ENCODE results near the gene CFAP251.
"Not testable (repeated sequence)": the region's sequence is repeated elsewhere in the genome, so short reads cannot be mapped to it uniquely, and the experiment has no call there.

The CFAP251 gene

DNA sequence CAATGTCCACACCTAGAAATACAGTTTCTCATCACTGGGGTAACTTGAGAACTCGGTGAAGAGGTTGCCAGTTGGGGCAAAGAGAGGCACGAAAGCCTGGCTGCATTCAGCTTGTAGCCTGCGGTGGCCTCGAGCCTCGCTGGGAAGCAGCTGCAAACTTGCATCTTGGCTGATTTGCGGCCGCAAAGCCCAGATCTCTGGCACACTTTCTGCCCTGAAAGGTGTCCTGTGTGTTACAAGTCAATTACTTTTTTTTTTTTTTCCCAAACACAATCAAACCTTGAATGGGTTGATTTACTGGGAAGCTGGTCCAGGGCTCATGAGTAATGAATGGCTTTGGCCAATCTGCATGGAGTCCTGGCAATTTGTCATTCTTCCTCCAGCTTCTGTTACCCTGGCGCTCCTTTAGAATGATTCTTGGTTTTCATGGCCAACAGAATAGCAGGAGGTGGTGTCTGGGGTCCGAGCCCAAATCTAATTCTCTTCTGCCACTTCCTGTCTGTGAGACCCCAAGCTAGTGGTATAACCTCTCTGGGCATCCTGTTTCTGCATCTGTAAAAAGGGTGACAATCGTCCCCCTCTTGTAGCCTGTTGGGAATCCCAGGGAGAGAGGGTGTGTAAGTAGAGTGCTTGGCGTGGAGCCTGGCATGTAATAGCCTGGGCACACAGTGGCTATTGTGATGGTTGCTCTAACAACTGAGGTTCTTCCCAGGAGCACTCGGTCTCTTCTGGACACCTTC is 109.9 kb downstream of the CFAP251 start:
- Histone ChIP-seq H3K4me3 (ENCODE audit: low read length) (no peak overlapping the region), H3K27ac (ENCODE audit: low read length) (no peak overlapping the region), H3K9ac (ENCODE audit: low read length) (no peak overlapping the region), H3K4me1 (ENCODE audit: control insufficient read depth, low read depth, low read length) (peaks cover 3% of the 10 kb centered on the region), H3K9me3 (ENCODE audit: control insufficient read depth, low read depth, low read length) (no peaks in the 10 kb centered on the region), H3K27me3 (ENCODE audit: control insufficient read depth, insufficient read depth, low read length) (peaks cover 5% of the 10 kb centered on the region), H3K36me3 (ENCODE audit: control insufficient read depth, low read depth, low read length) (no peaks in the 10 kb centered on the region)

DNA sequence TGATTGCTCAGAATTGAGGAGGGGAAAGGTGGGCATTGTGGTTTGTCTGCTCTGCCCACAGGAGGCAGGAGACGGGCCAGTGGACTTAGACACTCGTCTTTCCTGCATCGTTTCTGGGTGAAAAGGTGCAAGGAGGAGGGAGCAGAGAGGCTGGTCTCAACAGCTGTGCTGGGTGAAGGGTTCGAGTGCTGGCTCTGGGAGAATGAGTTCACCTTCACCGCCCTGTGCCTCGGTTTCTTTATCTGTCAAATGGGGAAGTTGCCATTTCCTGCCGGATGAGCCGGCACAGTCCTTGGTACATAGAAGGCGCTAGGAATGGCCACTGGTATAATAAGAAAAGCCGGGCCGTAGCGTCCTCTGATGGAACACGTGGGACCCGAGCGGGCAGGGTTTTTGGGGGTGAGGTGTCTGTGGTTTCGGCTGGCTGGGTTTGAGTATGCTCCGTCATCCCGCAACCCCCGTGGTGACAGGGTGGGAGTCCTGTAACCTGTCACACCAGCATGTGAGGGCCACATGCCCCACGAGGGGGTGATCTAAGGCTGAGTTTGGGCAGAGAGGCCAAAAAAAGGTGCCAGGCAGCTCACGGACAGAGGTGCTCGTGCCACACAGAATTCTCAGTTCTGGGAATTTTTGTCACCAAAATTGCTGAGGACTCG is 110.6 kb downstream of the CFAP251 start:
- no peak overlapping the region for H3K4me3 ChIP-seq (ENCODE audit: low read length)
- H3K27me3 ChIP-seq (ENCODE audit: control insufficient read depth, insufficient read depth, low read length): no peaks in the 10 kb centered on the region
- no peaks in the 10 kb centered on the region for H3K9me3 ChIP-seq (ENCODE audit: control insufficient read depth, low read depth, low read length)
- no peaks in the 10 kb centered on the region for H3K36me3 ChIP-seq (ENCODE audit: control insufficient read depth, low read depth, low read length)
- H3K9ac ChIP-seq (ENCODE audit: low read length): no peak overlapping the region
- H3K27ac ChIP-seq (ENCODE audit: low read length): no peak overlapping the region
- H3K4me1 ChIP-seq (ENCODE audit: control insufficient read depth, low read depth, low read length): no peaks in the 10 kb centered on the region

DNA sequence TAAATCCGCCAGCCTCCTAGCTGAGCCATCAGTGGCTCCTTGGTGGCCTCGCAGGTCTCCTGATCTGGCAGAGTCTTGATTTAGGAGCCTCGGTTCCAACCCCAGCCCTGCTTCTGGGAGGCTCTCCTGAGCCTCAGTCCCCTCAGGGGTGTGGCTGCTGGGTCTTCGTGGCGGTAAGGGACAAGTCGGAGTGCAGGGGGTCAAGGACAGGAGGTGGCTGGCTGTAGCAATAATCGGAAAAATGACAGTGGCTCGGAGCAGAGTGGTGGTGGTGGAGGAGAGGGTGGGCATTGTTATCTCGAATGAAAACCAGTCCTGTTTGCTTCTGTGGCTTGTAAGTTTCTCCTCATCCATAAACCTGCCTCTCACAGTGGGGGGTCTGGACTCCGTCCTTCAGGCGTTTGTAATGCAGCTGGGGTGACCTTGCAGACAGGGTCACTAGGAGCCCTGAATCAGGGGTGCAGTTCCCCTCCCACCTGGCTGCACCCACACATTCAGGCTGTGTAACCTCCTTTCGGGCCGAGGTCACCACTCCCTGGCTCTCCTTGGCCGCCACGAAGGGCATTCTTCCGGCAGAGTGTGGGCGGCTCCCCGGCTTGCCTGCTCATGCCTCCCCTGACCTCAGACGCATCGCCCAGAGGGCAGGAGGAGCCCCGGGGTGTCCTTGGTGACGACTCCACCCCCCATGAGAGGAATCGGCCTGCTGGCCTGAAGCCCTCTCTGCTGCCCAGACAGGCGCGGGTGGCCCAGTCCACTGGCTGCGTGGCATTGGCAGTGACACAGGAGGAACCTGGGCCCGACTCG is 111.4 kb downstream of the CFAP251 start:
- Histone ChIP-seq H3K27ac (ENCODE audit: low read length) (no peak overlapping the region), H3K27me3 (ENCODE audit: control insufficient read depth, insufficient read depth, low read length) (no peaks in the 10 kb centered on the region), H3K36me3 (ENCODE audit: control insufficient read depth, low read depth, low read length) (no peaks in the 10 kb centered on the region), H3K9ac (ENCODE audit: low read length) (no peak overlapping the region), H3K4me3 (ENCODE audit: low read length) (no peak overlapping the region), H3K9me3 (ENCODE audit: control insufficient read depth, low read depth, low read length) (no peaks in the 10 kb centered on the region), H3K4me1 (ENCODE audit: control insufficient read depth, low read depth, low read length) (no peaks in the 10 kb centered on the region)

DNA sequence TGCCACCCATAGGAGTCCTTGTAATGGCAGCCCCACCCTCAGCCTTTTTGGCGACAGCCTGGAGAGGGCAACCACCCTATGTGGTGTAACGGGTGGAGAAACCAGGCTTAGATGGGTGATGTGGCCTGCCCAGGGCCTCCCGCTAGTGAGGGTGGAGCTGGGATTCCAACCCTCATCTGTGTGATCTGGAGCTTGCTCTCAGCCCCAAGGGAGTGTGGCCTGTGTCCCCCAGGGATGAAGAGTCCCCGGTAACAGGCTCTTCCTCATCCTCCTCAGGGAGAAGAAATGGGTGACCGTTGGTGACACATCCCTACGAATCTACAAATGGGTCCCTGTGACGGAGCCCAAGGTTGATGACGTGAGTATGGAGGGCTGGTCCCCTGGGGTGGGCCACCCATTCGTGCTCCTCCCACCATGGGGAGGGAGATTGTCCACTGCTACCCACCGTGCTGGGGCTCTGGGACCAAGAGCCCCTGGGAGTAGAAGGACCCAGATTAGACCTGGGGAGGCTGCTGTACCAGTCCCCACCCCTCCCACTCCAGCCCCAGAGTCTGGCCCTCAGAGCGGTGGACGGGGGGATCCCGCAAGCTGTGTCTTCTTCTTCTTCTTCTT is 112.1 kb downstream of the CFAP251 start:
- H3K9me3 ChIP-seq (ENCODE audit: control insufficient read depth, low read depth, low read length): no peaks in the 10 kb centered on the region
- H3K4me1 ChIP-seq (ENCODE audit: control insufficient read depth, low read depth, low read length): no peaks in the 10 kb centered on the region
- peaks cover 6% of the 10 kb centered on the region for H3K36me3 ChIP-seq (ENCODE audit: control insufficient read depth, low read depth, low read length)
- no peak overlapping the region for H3K9ac ChIP-seq (ENCODE audit: low read length)
- H3K27me3 ChIP-seq (ENCODE audit: control insufficient read depth, insufficient read depth, low read length): no peaks in the 10 kb centered on the region
- H3K4me3 ChIP-seq (ENCODE audit: low read length): no peak overlapping the region
- no peak overlapping the region for H3K27ac ChIP-seq (ENCODE audit: low read length)

DNA sequence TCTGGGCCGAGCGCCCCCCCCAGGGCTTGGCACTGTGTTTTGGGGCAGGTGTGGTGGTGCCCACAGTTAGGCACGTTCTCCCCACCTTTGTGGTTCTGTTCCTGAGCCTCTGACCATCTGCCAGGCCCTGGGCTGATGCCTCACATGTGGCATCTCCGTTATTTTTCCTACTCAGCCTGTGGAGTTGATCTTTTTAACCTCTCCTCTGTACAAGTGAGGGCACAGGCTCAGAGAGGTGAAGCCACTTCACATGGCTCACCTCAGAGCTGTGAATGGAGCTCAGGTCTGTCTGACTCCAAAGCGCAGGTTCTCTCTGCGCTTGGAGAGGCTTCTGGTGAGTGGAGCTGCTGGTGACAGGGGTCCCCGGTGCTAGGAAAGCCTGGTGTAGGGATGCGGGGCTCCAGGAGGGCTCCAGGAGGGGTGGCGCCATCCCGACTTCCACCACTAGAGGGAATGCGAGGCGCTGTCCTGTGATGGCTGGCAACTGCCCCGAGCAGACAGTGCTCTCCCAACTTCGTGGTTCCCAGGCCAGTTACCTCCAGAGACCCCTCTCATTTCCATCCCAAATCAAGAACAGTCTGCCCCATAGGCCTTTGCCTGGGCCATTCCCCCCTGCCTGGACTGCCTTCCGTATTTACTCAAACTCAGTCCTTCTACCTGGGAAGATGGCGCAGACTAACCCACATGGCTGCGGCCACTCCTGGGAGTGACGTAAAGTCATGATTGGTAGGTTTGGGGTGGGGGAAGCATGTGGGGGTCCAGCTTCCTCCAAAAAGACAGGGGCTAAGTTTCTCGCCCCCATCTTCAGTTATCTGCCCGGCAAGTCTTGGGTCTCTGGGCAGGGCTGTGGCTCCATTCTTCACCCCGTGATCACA is 113.2 kb downstream of the CFAP251 start:
- H3K36me3 ChIP-seq (ENCODE audit: control insufficient read depth, low read depth, low read length): peaks cover 16% of the 10 kb centered on the region
- no peak overlapping the region for H3K4me3 ChIP-seq (ENCODE audit: low read length)
- no peaks in the 10 kb centered on the region for H3K27me3 ChIP-seq (ENCODE audit: control insufficient read depth, insufficient read depth, low read length)
- no peak overlapping the region for H3K27ac ChIP-seq (ENCODE audit: low read length)
- H3K9ac ChIP-seq (ENCODE audit: low read length): no peak overlapping the region
- H3K4me1 ChIP-seq (ENCODE audit: control insufficient read depth, low read depth, low read length): no peaks in the 10 kb centered on the region
- no peaks in the 10 kb centered on the region for H3K9me3 ChIP-seq (ENCODE audit: control insufficient read depth, low read depth, low read length)

DNA sequence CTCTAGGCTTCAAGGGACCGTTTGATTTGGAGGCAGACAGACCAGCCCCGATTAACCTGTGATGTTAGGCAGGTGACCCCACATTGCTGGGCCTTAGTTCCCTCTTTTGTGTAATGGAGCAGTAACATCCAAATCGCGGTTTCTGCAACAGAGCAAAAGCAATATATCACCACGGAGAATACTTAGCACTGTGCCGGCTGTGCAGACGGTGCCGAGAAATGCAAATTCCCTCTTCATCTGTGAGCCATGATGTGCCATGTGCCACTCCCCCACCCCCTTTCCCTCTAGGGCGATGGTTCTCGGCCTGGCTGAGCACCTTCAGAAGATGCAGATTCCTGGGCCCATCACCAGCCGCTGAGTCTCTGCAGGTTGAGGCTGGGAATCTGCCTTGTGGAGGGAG is 114.2 kb downstream of the CFAP251 start:
- no peaks in the 10 kb centered on the region for H3K4me1 ChIP-seq (ENCODE audit: control insufficient read depth, low read depth, low read length)
- no peak overlapping the region for H3K9ac ChIP-seq (ENCODE audit: low read length)
- H3K4me3 ChIP-seq (ENCODE audit: low read length): no peak overlapping the region
- H3K27me3 ChIP-seq (ENCODE audit: control insufficient read depth, insufficient read depth, low read length): no peaks in the 10 kb centered on the region
- H3K9me3 ChIP-seq (ENCODE audit: control insufficient read depth, low read depth, low read length): no peaks in the 10 kb centered on the region
- H3K36me3 ChIP-seq (ENCODE audit: control insufficient read depth, low read depth, low read length): peaks cover 19% of the 10 kb centered on the region
- H3K27ac ChIP-seq (ENCODE audit: low read length): no peak overlapping the region

DNA sequence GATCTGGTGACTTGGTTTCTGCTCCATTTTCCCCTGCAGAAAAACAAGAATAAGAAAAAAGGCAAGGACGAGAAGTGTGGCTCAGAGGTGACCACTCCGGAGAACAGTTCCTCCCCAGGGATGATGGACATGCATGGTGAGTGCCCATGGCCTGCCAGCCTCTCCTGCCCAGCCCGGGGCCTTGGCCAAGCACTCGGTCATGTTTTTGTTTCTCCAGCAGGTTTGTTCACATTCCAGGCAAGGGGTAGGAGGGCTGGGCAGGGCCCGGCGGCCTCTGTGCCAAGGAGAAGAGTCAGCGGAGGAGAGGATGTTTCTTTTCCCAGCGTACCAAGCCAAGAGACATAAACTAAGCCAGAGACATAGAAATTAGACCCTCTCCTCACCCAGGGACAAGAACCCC is 116.9 kb downstream of the CFAP251 start:
- Histone ChIP-seq H3K27me3 (ENCODE audit: control insufficient read depth, insufficient read depth, low read length) (no peaks in the 10 kb centered on the region), H3K4me3 (ENCODE audit: low read length) (no peak overlapping the region), H3K4me1 (ENCODE audit: control insufficient read depth, low read depth, low read length) (no peaks in the 10 kb centered on the region), H3K9me3 (ENCODE audit: control insufficient read depth, low read depth, low read length) (no peaks in the 10 kb centered on the region), H3K36me3 (ENCODE audit: control insufficient read depth, low read depth, low read length) (peaks cover 28% of the 10 kb centered on the region), H3K27ac (ENCODE audit: low read length) (no peak overlapping the region), H3K9ac (ENCODE audit: low read length) (no peak overlapping the region)

DNA sequence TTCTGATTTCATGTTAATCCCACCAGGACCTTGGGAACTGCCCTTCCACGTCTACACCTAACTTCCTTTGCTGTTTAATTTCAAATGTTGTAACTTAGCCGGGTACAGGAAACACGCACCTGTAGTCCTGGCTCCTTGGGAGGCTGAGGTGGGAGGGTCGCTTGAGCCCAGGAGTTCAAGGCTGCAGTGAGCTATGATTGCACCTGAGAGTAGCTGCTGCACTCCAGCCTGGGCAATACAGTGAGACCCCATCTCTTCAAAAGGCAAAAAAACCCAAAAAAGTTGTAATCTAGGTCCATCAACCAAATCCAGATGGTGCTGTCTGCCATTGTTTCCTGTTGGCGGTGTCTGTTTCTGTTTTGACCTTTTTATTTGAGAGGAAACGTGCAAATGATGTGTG is 117.8 kb downstream of the CFAP251 start:
- Histone ChIP-seq H3K4me1 (ENCODE audit: control insufficient read depth, low read depth, low read length) (no peaks in the 10 kb centered on the region), H3K9ac (ENCODE audit: low read length) (no peak overlapping the region), H3K9me3 (ENCODE audit: control insufficient read depth, low read depth, low read length) (no peaks in the 10 kb centered on the region), H3K27ac (ENCODE audit: low read length) (no peak overlapping the region), H3K27me3 (ENCODE audit: control insufficient read depth, insufficient read depth, low read length) (no peaks in the 10 kb centered on the region), H3K36me3 (ENCODE audit: control insufficient read depth, low read depth, low read length) (peaks cover 28% of the 10 kb centered on the region), H3K4me3 (ENCODE audit: low read length) (no peak overlapping the region)

DNA sequence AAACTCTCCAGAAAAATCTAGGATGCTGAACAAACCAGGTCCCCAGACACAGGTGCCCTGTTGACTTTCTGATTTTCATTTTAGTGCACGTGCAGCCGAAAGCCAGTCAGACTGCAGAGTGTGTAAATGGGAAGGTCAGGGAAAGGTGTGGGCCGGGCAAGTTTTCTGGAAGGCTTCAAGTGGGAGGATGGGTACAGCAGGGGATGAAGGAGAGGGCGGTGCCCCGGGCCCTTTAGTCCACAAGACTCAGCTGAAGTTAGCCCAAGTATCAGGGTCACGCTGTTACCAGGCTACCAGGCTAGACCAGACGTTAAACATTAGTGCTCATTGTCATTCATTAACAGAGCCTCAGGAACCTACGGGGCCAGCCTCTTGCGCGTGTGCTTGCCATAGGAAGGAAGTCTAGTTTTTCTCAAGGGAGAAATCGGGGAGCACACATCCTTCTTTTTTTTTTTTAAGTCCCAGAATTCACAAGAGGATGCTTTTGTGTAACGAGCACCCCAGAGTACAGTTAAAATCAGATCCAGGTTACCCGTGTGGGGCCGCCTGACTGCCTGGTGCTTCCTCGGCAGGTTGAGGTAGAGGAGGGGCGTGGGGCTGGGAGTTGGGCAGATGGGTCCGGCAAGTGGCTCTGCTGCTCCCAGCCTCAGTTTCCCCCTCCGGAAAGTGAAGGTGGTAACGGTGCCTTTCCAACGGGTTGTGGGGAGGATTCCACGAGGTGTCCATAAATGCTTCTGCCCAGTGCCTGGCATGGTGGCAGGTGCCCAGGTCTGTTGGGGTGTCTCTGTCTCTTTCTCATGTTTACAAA is 122.4 kb downstream of the CFAP251 start:
- H3K9ac ChIP-seq (ENCODE audit: low read length): no peak overlapping the region

DNA sequence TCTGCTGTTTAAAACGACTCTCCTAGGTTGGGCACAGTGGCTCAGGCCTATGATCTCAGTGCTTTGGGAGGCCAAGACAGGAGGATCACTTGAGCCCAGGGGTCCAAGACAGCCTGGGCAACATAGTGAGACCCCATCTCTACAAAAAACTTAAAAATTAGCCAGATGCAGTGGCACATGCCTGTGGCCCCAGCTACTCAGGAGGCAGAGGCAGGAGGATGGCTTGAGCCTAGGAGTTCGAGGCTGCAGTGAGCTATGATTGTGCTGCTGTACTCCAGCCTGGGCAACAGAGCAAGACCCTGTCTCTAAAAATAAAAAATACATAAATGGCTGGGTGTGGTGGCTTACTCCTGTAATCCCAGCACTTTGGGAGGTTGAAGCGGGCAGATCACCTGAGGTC is 123.1 kb downstream of the CFAP251 start:
- H3K4me3 ChIP-seq (ENCODE audit: low read length); H3K4me1 ChIP-seq (ENCODE audit: control insufficient read depth, low read depth, low read length); H3K9me3 ChIP-seq (ENCODE audit: control insufficient read depth, low read depth, low read length); H3K9ac ChIP-seq (ENCODE audit: low read length); H3K27ac ChIP-seq (ENCODE audit: low read length); H3K27me3 ChIP-seq (ENCODE audit: control insufficient read depth, insufficient read depth, low read length): not testable (repeated sequence)
- peaks cover 34% of the 10 kb centered on the region for H3K36me3 ChIP-seq (ENCODE audit: control insufficient read depth, low read depth, low read length)

More for the DNA sequence above, 122.4 kb downstream of the CFAP251 start:
- Histone ChIP-seq H3K4me3 (ENCODE audit: low read length) (no peak overlapping the region), H3K36me3 (ENCODE audit: control insufficient read depth, low read depth, low read length) (peaks cover 38% of the 10 kb centered on the region), H3K27me3 (ENCODE audit: control insufficient read depth, insufficient read depth, low read length) (no peaks in the 10 kb centered on the region), H3K4me1 (ENCODE audit: control insufficient read depth, low read depth, low read length) (no peaks in the 10 kb centered on the region), H3K27ac (ENCODE audit: low read length) (no peak overlapping the region), H3K9me3 (ENCODE audit: control insufficient read depth, low read depth, low read length) (no peaks in the 10 kb centered on the region)
